NCI-H446 treated with DMSO at 0.1 percent for 48 hours (cell line): ENCODE data around the gene DEGS1.
"Not testable (repeated sequence)": the region's sequence is repeated elsewhere in the genome, so short reads cannot be mapped to it uniquely, and the experiment has no call there.

Experiments used
- DNase-seq: peaks from one replicate; lab custom pipeline; 2025; lab: John Stamatoyannopoulos, UW

The DEGS1 gene

GRCh38 chr1:224181453-224181810, 1.6 kb upstream of the DEGS1 start:
- DNase-seq = no peak

- DNase-seq = no peak
Observed at GRCh38 chr1:224182057-224182865, 779 bp upstream of the DEGS1 start.

GRCh38 chr1:224183591-224184312, 712 bp downstream of the DEGS1 start:
- DNase-seq = peak; percentile 7

- no peak for DNase-seq
Observed at GRCh38 chr1:224185208-224185607, 2.2 kb downstream of the DEGS1 start.

- no peak for DNase-seq
Observed at GRCh38 chr1:224188286-224188685, 5.2 kb downstream of the DEGS1 start.

- no peak for DNase-seq
Observed at GRCh38 chr1:224189561-224189960, 6.5 kb downstream of the DEGS1 start.

- no peak for DNase-seq
Observed at GRCh38 chr1:224192082-224192788, 9.2 kb downstream of the DEGS1 start.

GRCh38 chr1:224193319-224193966, 10.4 kb downstream of the DEGS1 start:
- no peak for DNase-seq

- DNase-seq = no peak
Observed at GRCh38 chr1:224196813-224197600, 14.0 kb downstream of the DEGS1 start.

- no peak for DNase-seq
Observed at GRCh38 chr1:224198572-224198971, 15.5 kb downstream of the DEGS1 start.

- no peak for DNase-seq
Observed at GRCh38 chr1:224199679-224200078, 16.6 kb downstream of the DEGS1 start.

- no peak for DNase-seq
Observed at GRCh38 chr1:224201383-224201782, 18.3 kb downstream of the DEGS1 start.

GRCh38 chr1:224201853-224202252, 18.8 kb downstream of the DEGS1 start:
- DNase-seq = no peak

- no peak for DNase-seq
Observed at GRCh38 chr1:224203243-224204016, 20.4 kb downstream of the DEGS1 start.

GRCh38 chr1:224205438-224205840, 22.4 kb downstream of the DEGS1 start:
- no peak for DNase-seq

GRCh38 chr1:224205931-224206538, 23.0 kb downstream of the DEGS1 start:
- DNase-seq = not testable (repeated sequence)

- DNase-seq = peak; percentile 70
Observed at GRCh38 chr1:224211206-224211962, 28.3 kb downstream of the DEGS1 start.

- DNase-seq = no peak
Observed at GRCh38 chr1:224212618-224213061, 29.6 kb downstream of the DEGS1 start.

- no peak for DNase-seq
Observed at GRCh38 chr1:224213438-224214119, 30.5 kb downstream of the DEGS1 start.
